GM19351 (cell line): ENCODE results near the gene IZUMO1.
"Not testable (repeated sequence)": the region's sequence is repeated elsewhere in the genome, so short reads cannot be mapped to it uniquely, and the experiment has no call there.

Source experiments
- ATAC-seq: cut with Tn5 transposase; IDR thresholded peaks from one replicate; pipeline ENCODE4 v1.9.1; 2021; ENCODE audit warnings: mild to moderate bottlenecking, moderate library complexity; ENCODE audit not compliant: unreplicated experiment

The IZUMO1 gene

GRCh38 chr19:48746738-48747575 lies at the start of gene IZUMO1:
IZUMO1 (minus strand) TSS chr19:48746909; CDS start chr19:48745859, 1,050 bp downstream.
- no peak for ATAC-seq

- no peak for ATAC-seq
Measured at GRCh38 chr19:48795685-48796070, 49.0 kb upstream of the IZUMO1 start.

- peak; percentile 74 for ATAC-seq
Measured at GRCh38 chr19:48795055-48795684, 48.5 kb upstream of the IZUMO1 start.

DNA sequence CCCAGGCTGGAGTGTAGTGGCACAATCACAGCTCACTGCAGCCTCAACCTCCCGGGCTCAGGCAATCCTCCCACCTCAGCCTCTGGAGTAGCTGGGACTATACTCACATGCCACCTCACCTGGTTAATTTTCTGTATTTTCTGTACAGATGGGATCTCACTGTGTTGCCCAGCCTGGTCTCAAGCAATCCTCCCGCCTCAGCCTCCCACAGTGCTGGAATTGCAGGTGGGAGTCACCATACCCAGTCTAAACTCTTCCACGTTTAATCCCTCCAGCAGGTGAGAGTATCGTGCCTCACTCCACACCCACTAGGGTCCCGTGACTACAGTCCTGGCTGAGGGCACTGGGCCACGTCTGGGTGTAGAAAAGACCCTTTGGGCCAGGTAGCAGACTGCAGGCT lies 47.6 kb upstream of the IZUMO1 start:
- no peak for ATAC-seq

- ATAC-seq: no peak
Measured at GRCh38 chr19:48793271-48793670, 46.6 kb upstream of the IZUMO1 start.

DNA sequence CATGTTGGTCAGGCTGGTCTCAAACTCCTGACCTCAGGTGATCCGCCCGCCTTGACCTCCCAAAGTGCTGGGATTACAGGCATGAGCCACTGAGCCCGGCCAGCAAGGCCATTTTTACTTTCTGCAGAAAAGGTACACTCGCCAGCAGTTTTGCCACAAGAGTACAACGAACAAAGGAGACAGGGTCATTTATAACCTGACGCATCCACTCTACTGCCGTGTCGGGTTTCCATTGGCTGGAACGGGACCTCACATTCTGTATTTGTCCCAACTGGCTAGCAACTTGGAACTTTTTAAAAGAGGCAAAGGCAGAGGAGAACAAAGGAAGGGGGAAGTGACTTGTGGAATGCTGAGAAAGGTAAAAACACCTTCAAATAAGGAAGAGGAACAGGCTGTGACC lies 40.6 kb upstream of the IZUMO1 start:
- ATAC-seq: not testable (repeated sequence)

DNA sequence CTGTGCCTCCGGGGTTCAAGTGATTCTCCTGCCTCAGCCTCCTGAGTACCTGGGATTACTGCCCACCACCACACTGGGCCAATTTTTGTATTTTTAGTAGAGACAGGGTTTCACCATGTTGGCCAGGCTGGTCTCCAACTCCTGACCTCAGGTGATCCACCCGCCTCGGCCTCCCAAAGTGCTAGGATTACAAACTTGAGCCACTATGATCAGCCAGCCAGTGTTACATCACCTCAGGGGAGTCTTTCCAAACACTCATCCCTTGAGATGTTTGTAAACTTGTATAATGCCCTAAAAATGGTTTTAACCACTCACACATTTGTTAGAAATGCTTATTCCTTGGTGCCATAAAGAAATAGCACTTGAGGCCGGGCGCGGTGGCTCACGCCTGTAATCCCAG lies 39.7 kb upstream of the IZUMO1 start:
- not testable (repeated sequence) for ATAC-seq

GRCh38 chr19:48784527-48784926 lies 37.8 kb upstream of the IZUMO1 start:
- no peak for ATAC-seq

DNA sequence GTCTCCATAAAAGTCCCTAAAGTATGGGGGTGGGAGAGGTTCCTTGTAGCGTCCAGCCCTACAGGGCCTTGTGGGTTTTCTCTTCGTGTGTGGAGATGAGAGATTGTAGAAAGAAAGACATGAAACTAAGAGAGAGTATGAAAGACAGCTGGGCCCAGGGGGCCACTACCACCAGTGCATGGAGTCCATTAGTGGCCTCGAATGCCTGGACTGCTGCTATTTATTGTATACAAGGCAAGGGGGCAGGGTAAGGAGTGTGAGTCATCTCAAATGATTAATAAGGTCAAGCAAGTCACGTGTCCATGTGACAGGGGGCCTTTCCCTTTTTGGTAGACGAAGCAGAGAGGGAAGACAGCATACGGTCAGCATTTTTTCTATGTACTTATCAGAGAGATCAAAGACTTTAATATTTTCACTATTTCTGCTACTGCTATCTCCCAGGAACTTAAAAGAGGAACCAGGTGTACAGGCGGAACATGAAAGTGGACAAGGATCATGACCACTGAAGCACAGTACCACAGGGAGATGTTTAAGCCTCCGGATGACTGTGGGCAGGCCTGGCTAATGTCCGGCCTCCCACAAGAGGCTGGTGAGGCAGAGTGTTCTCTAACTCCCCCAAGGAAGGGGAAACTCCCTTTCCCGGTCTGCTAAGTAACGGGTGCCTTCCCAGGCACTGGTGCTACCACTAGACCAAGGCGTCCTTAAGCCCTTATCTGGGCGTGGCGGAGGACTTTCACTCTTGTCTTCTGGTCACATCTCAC lies 34.1 kb upstream of the IZUMO1 start:
- no peak for ATAC-seq

DNA sequence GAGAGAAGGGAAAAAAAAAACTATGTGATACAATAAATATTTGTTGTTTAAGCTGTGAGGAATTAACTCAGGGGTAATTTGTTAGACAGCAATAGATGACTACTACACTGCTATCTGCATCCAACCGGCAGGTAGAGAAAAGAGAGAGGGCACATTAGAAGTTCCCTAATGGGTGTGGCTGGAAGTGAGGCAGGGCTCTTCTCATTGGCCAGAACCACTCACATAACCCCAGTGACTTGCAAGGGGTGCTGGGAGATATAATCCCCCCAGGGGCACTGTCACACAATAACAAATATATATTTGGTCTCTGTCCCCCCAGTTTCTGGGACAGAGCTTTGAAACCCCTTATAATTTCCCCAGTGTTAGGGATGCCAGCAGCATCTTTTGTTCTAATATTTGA lies 32.9 kb upstream of the IZUMO1 start:
- ATAC-seq: no peak

- no peak for ATAC-seq
Measured at GRCh38 chr19:48777720-48778119, 31.0 kb upstream of the IZUMO1 start.

GRCh38 chr19:48777139-48777538 lies 30.4 kb upstream of the IZUMO1 start:
- ATAC-seq: no peak

DNA sequence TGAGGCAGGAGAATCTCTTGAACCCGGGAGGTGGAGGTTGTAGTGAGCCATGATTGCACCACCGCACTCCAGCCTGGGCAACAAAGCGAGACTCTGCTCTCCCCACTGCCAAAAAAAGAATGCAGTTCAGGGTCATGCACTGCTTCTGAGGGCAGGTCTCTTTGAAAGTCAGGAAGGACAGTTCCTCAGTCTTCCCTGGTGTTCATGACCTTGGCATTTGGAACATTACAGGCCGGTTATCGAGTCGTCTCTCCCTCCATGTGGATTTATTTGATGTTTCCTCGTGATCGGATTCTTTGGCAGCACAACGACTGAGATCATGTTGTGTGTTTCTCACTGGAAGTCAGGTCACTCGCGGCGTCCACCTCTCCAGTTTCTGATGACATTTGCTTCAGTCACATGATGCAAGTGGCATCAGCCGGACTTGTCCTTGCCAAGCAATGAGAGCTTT lies 25.8 kb upstream of the IZUMO1 start:
- ATAC-seq: no peak

DNA sequence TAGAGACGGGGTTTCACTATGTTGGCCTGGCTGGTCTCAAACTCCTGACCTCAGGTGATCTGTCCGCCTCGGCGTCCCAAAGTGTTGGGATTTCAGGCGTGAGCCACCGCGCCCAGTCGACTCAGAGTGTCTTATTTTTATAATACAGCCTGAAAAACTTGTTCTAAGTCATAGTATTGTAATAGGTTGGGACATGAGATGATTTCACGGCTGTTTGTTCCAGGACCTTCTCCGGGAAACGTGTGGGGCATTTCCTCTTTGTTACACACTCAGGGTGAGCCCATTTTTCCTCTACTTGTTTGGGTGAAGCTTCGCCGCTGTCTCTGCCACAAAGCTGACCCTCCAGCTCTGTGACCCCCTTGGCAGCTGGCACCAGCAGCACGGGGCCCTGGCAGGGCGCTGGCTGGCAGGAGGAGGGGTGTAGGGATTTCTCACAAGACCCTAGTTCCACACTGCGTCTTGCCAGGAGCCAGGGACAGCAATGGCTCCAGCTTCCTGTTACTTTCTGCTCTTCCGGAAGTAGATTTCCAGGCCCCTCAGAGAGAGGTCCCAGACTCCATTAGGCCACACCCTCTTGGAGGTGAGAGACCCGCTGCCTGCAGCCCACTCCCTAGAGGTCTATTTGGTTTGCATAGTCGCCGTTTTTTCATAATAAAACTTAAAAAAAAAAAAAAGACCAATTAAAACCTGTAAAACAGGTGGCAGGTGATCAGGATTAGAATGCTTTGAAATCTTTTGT lies 24.2 kb upstream of the IZUMO1 start:
- no peak for ATAC-seq

DNA sequence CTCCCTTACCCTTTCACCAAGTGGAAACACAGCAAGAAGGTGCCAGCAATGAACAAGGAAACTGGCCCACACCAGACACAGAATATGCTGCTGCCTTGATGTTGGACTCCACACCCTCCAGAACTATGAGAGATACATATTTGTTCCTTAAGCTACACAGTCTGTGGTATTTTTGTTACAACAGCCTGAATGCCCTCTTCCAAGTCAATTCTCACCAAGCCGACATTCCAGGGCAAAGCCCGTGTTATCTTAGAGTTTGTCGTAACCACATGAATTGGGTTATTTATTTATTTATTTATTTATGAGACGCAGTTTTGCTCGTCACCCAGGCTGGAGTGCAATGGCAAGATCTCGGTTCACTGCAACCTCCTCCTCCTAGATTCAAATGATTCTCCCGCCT lies 23.6 kb upstream of the IZUMO1 start:
- ATAC-seq: no peak

DNA sequence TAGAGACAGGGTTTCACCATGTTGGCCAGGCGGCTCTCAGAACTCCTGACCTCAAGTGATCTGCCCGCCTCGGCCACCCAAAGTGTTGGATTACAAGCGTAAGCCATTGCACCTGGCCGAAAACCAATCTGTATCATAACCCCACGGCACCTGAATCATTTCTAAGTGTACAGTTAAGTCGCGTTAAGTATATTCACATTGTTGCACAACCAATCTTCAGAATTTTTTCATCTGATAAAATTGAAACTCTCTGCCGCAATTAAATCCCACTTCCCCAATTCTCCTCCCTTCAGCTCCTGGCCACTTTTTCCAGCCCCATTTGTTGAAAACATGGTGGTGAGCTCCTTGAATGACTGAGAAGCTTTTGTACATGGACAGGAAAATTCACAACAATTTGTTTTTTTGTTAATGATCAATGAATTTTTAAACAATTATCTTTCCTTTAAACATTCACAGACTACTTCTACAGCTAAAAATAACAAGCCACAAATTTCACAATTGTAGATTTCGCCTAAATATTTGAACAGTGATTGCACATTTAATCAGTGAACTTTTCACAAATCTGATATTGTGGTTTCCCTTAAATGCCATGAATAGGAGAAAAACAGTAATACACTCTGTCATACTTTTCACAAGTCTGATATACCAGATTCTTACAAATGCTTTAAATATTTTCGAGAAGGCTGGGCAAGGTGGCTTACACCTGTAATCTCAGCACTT lies 22.4 kb upstream of the IZUMO1 start:
- no peak for ATAC-seq

GRCh38 chr19:48768171-48768753 lies 21.6 kb upstream of the IZUMO1 start:
- ATAC-seq: not testable (repeated sequence)

DNA sequence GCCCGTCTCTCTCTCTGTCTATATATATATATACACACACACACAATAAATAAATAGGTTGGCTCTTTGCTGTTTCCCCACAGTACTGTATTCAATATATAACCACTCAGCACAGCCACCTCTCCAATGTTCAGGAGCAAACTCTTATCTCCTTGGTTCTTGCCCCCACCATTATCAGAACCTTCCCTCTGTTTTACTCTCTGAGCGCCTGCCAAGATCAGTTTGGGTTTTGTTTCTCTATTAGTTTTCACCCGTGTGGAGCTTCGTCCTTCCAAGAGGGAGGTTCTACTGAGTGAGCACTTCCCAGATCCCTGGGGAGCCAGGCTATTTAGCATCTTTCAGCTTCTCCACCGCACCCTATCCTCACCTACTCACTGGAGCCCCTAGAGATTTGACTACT lies 19.1 kb upstream of the IZUMO1 start:
- not testable (repeated sequence) for ATAC-seq

DNA sequence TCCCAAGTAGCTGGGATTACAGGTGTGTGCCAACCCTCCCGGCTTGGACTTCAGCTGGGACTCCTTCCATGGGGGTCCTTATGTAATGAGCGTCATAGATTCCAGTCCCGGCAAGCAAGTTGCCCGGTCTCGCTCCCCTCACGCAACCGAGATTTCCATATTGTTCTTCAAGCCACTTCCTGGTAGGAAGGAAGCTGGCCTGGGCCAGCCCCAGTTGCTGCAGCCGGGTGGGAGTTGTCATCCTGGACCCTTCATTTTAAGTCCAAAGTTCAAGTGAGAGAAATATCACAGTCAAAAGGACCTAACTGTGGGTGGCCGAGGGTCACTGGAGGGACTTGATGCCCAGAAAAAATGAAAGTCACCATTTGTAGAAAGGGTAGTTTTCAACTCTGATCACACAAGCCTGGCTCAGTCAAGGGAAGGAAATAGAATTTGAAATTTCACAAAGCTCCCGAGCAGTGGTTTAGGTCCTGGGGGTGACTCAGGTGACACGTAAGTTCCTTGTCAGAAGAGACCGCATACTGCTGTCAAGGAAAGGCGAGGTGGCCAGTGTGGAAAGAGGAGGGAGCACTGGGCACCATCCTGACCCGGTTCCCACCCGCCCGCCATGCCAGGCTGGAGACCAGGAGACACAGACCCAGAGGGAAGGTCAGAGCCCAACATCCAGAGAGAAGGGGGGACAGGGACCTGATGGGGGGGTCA lies 13.9 kb upstream of the IZUMO1 start:
- ATAC-seq: no peak
